ENCODE measurements around the gene SCAMP2. TPM values are rescaled to one million over a fixed set of nuclear protein-coding genes. Genes with fewer than 3 reads are reported as not detected.

Gene SCAMP2
- polyA plus RNA-seq, 2 donors: 58.9 to 62.3 TPM

GRCh38 chr15:74855857-74856256, 17.3 kb downstream of the SCAMP2 start:
- Histone ChIP-seq H3K27me3 (ENCODE audit: control insufficient read depth in 1 of 2, insufficient read depth in 2 of 2, low read length in 2 of 2) (no peaks in the 10 kb centered on the region), H3K9me3 (ENCODE audit: control insufficient read depth in 2 of 2, insufficient read depth in 1 of 2, low read depth in 1 of 2, low read length in 1 of 2) (no peaks in the 10 kb centered on the region), H3K27ac (ENCODE audit: low read depth in 2 of 2, low read length in 1 of 2) (peak overlapping the region in 1 of 2 donors; percentile 43), H3K36me3 (ENCODE audit: control insufficient read depth in 2 of 2, insufficient read depth in 2 of 2, low read length in 1 of 2) (peaks cover 24 to 31% of the 10 kb centered on the region in 2 donors), H3K4me3 (ENCODE audit: low read depth in 1 of 2, low read length in 2 of 2) (no peak overlapping the region), H3K4me1 (ENCODE audit: control insufficient read depth in 2 of 2, insufficient read depth in 2 of 2, low read length in 1 of 2) (peaks cover 0 to 3% of the 10 kb centered on the region in 2 donors)
- WGBS, 2 donors: 81 to 89% methylated on average over 2 of the region's 2 CpGs

GRCh38 chr15:74854453-74855022, 18.6 kb downstream of the SCAMP2 start:
- peaks cover 26 to 43% of the 10 kb centered on the region in 2 donors for H3K36me3 ChIP-seq (ENCODE audit: control insufficient read depth in 2 of 2, insufficient read depth in 2 of 2, low read length in 1 of 2)
- no peak overlapping the region for H3K4me3 ChIP-seq (ENCODE audit: low read depth in 1 of 2, low read length in 2 of 2)
- WGBS, 2 donors: 95 to 98% methylated on average over 13 of the region's 13 CpGs
- H3K4me1 ChIP-seq (ENCODE audit: control insufficient read depth in 2 of 2, insufficient read depth in 2 of 2, low read length in 1 of 2): peaks cover 0 to 3% of the 10 kb centered on the region in 2 donors
- no peaks in the 10 kb centered on the region for H3K9me3 ChIP-seq (ENCODE audit: control insufficient read depth in 2 of 2, insufficient read depth in 1 of 2, low read depth in 1 of 2, low read length in 1 of 2)
- no peaks in the 10 kb centered on the region for H3K27me3 ChIP-seq (ENCODE audit: control insufficient read depth in 1 of 2, insufficient read depth in 2 of 2, low read length in 2 of 2)
- no peak overlapping the region for H3K27ac ChIP-seq (ENCODE audit: low read depth in 2 of 2, low read length in 1 of 2)

GRCh38 chr15:74851960-74852359, 21.2 kb downstream of the SCAMP2 start:
- Histone ChIP-seq H3K27me3 (ENCODE audit: control insufficient read depth in 1 of 2, insufficient read depth in 2 of 2, low read length in 2 of 2) (no peaks in the 10 kb centered on the region), H3K36me3 (ENCODE audit: control insufficient read depth in 2 of 2, insufficient read depth in 2 of 2, low read length in 1 of 2) (peaks cover 26 to 59% of the 10 kb centered on the region in 2 donors), H3K4me1 (ENCODE audit: control insufficient read depth in 2 of 2, insufficient read depth in 2 of 2, low read length in 1 of 2) (peaks cover 0 to 2% of the 10 kb centered on the region in 2 donors), H3K27ac (ENCODE audit: low read depth in 2 of 2, low read length in 1 of 2) (no peak overlapping the region), H3K9me3 (ENCODE audit: control insufficient read depth in 2 of 2, insufficient read depth in 1 of 2, low read depth in 1 of 2, low read length in 1 of 2) (no peaks in the 10 kb centered on the region), H3K4me3 (ENCODE audit: low read depth in 1 of 2, low read length in 2 of 2) (no peak overlapping the region)
- WGBS, 2 donors: 94 to 96% methylated on average over 7 of the region's 7 CpGs

- peaks cover 26 to 61% of the 10 kb centered on the region in 2 donors for H3K36me3 ChIP-seq (ENCODE audit: control insufficient read depth in 2 of 2, insufficient read depth in 2 of 2, low read length in 1 of 2)
- H3K27ac ChIP-seq (ENCODE audit: low read depth in 2 of 2, low read length in 1 of 2): no peak overlapping the region
- 91 to 96% methylated on average over 4 of the region's 4 CpGs for WGBS, 2 donors
Observed at GRCh38 chr15:74850393-74850792, 22.8 kb downstream of the SCAMP2 start.

GRCh38 chr15:74847432-74847831, 25.7 kb downstream of the SCAMP2 start:
- peaks cover 11 to 50% of the 10 kb centered on the region in 2 donors for H3K36me3 ChIP-seq (ENCODE audit: control insufficient read depth in 2 of 2, insufficient read depth in 2 of 2, low read length in 1 of 2)
- H3K4me3 ChIP-seq (ENCODE audit: low read depth in 1 of 2, low read length in 2 of 2): no peak overlapping the region
- H3K27me3 ChIP-seq (ENCODE audit: control insufficient read depth in 1 of 2, insufficient read depth in 2 of 2, low read length in 2 of 2): no peaks in the 10 kb centered on the region
- H3K4me1 ChIP-seq (ENCODE audit: control insufficient read depth in 2 of 2, insufficient read depth in 2 of 2, low read length in 1 of 2): peaks cover 2 to 15% of the 10 kb centered on the region in 2 donors
- no peaks in the 10 kb centered on the region for H3K9me3 ChIP-seq (ENCODE audit: control insufficient read depth in 2 of 2, insufficient read depth in 1 of 2, low read depth in 1 of 2, low read length in 1 of 2)
- whole genome bisulfite sequencing, 2 donors: 74 to 78% methylated on average over 3 of the region's 3 CpGs
- peak overlapping the region; percentile 25 to 74 for H3K27ac ChIP-seq (ENCODE audit: low read depth in 2 of 2, low read length in 1 of 2)

More at GRCh38 chr15:74850393-74850792, 22.8 kb downstream of the SCAMP2 start:
- no peaks in the 10 kb centered on the region for H3K27me3 ChIP-seq (ENCODE audit: control insufficient read depth in 1 of 2, insufficient read depth in 2 of 2, low read length in 2 of 2)
- H3K4me1 ChIP-seq (ENCODE audit: control insufficient read depth in 2 of 2, insufficient read depth in 2 of 2, low read length in 1 of 2): peaks cover 0 to 2% of the 10 kb centered on the region in 2 donors
- no peaks in the 10 kb centered on the region for H3K9me3 ChIP-seq (ENCODE audit: control insufficient read depth in 2 of 2, insufficient read depth in 1 of 2, low read depth in 1 of 2, low read length in 1 of 2)
- no peak overlapping the region for H3K4me3 ChIP-seq (ENCODE audit: low read depth in 1 of 2, low read length in 2 of 2)

- Histone ChIP-seq H3K4me3 (ENCODE audit: low read depth in 1 of 2, low read length in 2 of 2) (no peak overlapping the region), H3K36me3 (ENCODE audit: control insufficient read depth in 2 of 2, insufficient read depth in 2 of 2, low read length in 1 of 2) (peaks cover 3 to 38% of the 10 kb centered on the region in 2 donors), H3K9me3 (ENCODE audit: control insufficient read depth in 2 of 2, insufficient read depth in 1 of 2, low read depth in 1 of 2, low read length in 1 of 2) (no peaks in the 10 kb centered on the region), H3K27me3 (ENCODE audit: control insufficient read depth in 1 of 2, insufficient read depth in 2 of 2, low read length in 2 of 2) (no peaks in the 10 kb centered on the region), H3K4me1 (ENCODE audit: control insufficient read depth in 2 of 2, insufficient read depth in 2 of 2, low read length in 1 of 2) (peaks cover 2 to 21% of the 10 kb centered on the region in 2 donors), H3K27ac (ENCODE audit: low read depth in 2 of 2, low read length in 1 of 2) (peak overlapping the region; percentile 67 to 96)
- WGBS, 2 donors: 78 to 81% methylated on average over 4 of the region's 4 CpGs
Observed at GRCh38 chr15:74845581-74845980, 27.6 kb downstream of the SCAMP2 start.

GRCh38 chr15:74845208-74845568, 28.0 kb downstream of the SCAMP2 start:
- Histone ChIP-seq H3K4me3 (ENCODE audit: low read depth in 1 of 2, low read length in 2 of 2) (no peak overlapping the region), H3K36me3 (ENCODE audit: control insufficient read depth in 2 of 2, insufficient read depth in 2 of 2, low read length in 1 of 2) (peaks cover 0 to 35% of the 10 kb centered on the region in 2 donors), H3K27ac (ENCODE audit: low read depth in 2 of 2, low read length in 1 of 2) (peak overlapping the region; percentile 91 to 96), H3K9me3 (ENCODE audit: control insufficient read depth in 2 of 2, insufficient read depth in 1 of 2, low read depth in 1 of 2, low read length in 1 of 2) (no peaks in the 10 kb centered on the region), H3K27me3 (ENCODE audit: control insufficient read depth in 1 of 2, insufficient read depth in 2 of 2, low read length in 2 of 2) (no peaks in the 10 kb centered on the region), H3K4me1 (ENCODE audit: control insufficient read depth in 2 of 2, insufficient read depth in 2 of 2, low read length in 1 of 2) (peaks cover 2 to 21% of the 10 kb centered on the region in 2 donors)
- WGBS, 2 donors: 61 to 63% methylated on average over 5 of the region's 5 CpGs

- Histone ChIP-seq H3K27me3 (ENCODE audit: control insufficient read depth in 1 of 2, insufficient read depth in 2 of 2, low read length in 2 of 2) (no peaks in the 10 kb centered on the region), H3K27ac (ENCODE audit: low read depth in 2 of 2, low read length in 1 of 2) (peak overlapping the region; percentile 91 to 96), H3K4me3 (ENCODE audit: low read depth in 1 of 2, low read length in 2 of 2) (no peak overlapping the region), H3K36me3 (ENCODE audit: control insufficient read depth in 2 of 2, insufficient read depth in 2 of 2, low read length in 1 of 2) (peaks cover 0 to 36% of the 10 kb centered on the region in 2 donors), H3K4me1 (ENCODE audit: control insufficient read depth in 2 of 2, insufficient read depth in 2 of 2, low read length in 1 of 2) (peaks cover 2 to 21% of the 10 kb centered on the region in 2 donors), H3K9me3 (ENCODE audit: control insufficient read depth in 2 of 2, insufficient read depth in 1 of 2, low read depth in 1 of 2, low read length in 1 of 2) (no peaks in the 10 kb centered on the region)
- 71 to 81% methylated on average over 12 of the region's 12 CpGs for WGBS, 2 donors
Observed at GRCh38 chr15:74844319-74845207, 28.6 kb downstream of the SCAMP2 start.

- H3K4me1 ChIP-seq (ENCODE audit: control insufficient read depth in 2 of 2, insufficient read depth in 2 of 2, low read length in 1 of 2): peaks cover 2 to 21% of the 10 kb centered on the region in 2 donors
- WGBS, 2 donors: 52 to 54% methylated on average over 12 of the region's 12 CpGs
- no peaks in the 10 kb centered on the region for H3K9me3 ChIP-seq (ENCODE audit: control insufficient read depth in 2 of 2, insufficient read depth in 1 of 2, low read depth in 1 of 2, low read length in 1 of 2)
- peaks cover 5 to 41% of the 10 kb centered on the region in 2 donors for H3K36me3 ChIP-seq (ENCODE audit: control insufficient read depth in 2 of 2, insufficient read depth in 2 of 2, low read length in 1 of 2)
- H3K27me3 ChIP-seq (ENCODE audit: control insufficient read depth in 1 of 2, insufficient read depth in 2 of 2, low read length in 2 of 2): no peaks in the 10 kb centered on the region
- peak overlapping the region; percentile 91 to 96 for H3K27ac ChIP-seq (ENCODE audit: low read depth in 2 of 2, low read length in 1 of 2)
- no peak overlapping the region for H3K4me3 ChIP-seq (ENCODE audit: low read depth in 1 of 2, low read length in 2 of 2)
Observed at GRCh38 chr15:74843891-74844299, 29.3 kb downstream of the SCAMP2 start.
